Stimulated activated memory B cell treated with anti-CD40 and anti-IgM and Interleukin-4, amounts not matched to agents 10 μg/mL and 1 μg/mL and 100 μg/mL, for 72 hours (primary cell): ENCODE data around the gene DYNLL1.

Source experiments
- ATAC-seq: fragments of 150-1000 bp; cut with Tn5 transposase; 2 replicates; pipeline ENCODE4 v1.10.0; 2021
- H3K27ac Mint-ChIP-seq: one replicate; pipeline ENCODE4 v1.8.0; 2022; ENCODE audit warnings: mild to moderate bottlenecking, mixed read lengths
- H3K27me3 Mint-ChIP-seq: one replicate; pipeline ENCODE4 v1.8.0; 2022; ENCODE audit warnings: mixed read lengths
- H3K36me3 Mint-ChIP-seq: one replicate; pipeline ENCODE4 v1.8.0; 2022; ENCODE audit warnings: mixed read lengths
- H3K4me1 Mint-ChIP-seq: one replicate; pipeline ENCODE4 v1.8.0; 2022; ENCODE audit warnings: mixed read lengths
- H3K4me3 Mint-ChIP-seq: one replicate; pipeline ENCODE4 v1.8.0; 2022; ENCODE audit warnings: mild to moderate bottlenecking, moderate library complexity, mixed read lengths
- H3K9me3 Mint-ChIP-seq: one replicate; pipeline ENCODE4 v1.8.0; 2022; ENCODE audit warnings: mixed read lengths

Gene DYNLL1

GRCh38 chr12:120546050-120546386 lies 50.1 kb downstream of the DYNLL1 start:
- Mint-ChIP-seq H3K4me1 (peaks cover 18% of the 10 kb centered on the region), H3K9me3 (no peaks in the 10 kb centered on the region), H3K36me3 (no peaks in the 10 kb centered on the region), H3K27me3 (no peaks in the 10 kb centered on the region), H3K4me3 (no peak overlapping the region), H3K27ac (no peak overlapping the region)
- ATAC-seq, result no peak
